ENCODE data around the gene KIAA0825. TPM values are rescaled to one million over a fixed set of nuclear protein-coding genes. Genes with fewer than 3 reads are reported as not detected.

KIAA0825 gene
- total and polyA plus RNA-seq, 2 of the 8 experiments (the other 6 are each of a cell fraction or from before 2014, with no cell fraction given) = 0.60 to 1.0 TPM

DNA sequence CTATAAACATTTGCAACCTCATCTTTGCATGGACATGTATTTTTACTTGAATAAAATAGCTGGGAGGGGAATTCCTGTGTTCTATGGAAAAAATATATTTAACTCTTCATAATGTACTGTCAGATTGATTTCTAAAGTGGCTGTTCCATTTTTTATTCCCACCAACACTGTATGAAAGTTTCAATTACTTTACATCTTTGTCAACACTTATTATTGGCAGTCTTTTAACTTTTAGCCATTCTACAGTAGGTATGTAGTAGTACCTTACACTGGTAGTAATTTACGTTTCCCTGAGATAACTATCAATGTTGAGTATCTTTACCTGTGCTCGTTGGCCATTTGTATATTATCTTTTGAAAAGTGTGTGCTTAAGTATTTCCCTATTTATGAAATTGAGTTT, 429.7 kb downstream of the KIAA0825 start:
- ChIA-PET POLR2A (ENCODE audit: partially characterized antibody) (no interaction called here), CTCF (ENCODE audit: partially characterized antibody) (no interaction called here)
- H3K27me3 ChIP-seq (replicated peaks in 1 of 4; ENCODE audit: control insufficient read depth in 3 of 4, extremely low read depth in 1 of 4, insufficient read depth in 3 of 4, low read length in 3 of 4) = no peaks in the 10 kb centered on the region
- TF ChIP-seq RNF2 (IDR thresholded peaks at IDR 0.05; ENCODE audit: borderline replicate concordance, low read depth, low read length, missing control alignments, poor library complexity, severe bottlenecking) (no peak), POLR2AphosphoS5 (IDR thresholded peaks at IDR 0.05; ENCODE audit: low read depth, low read length) (no peak), CHD1 (IDR thresholded peaks at IDR 0.05; ENCODE audit: low read depth, low read length) (no peak), TBP (IDR thresholded peaks at IDR 0.05; ENCODE audit: low read depth, low read length) (no peak), JUND (IDR thresholded peaks at IDR 0.05; ENCODE audit: low read length) (no peak), SIRT6 (IDR thresholded peaks at IDR 0.05; ENCODE audit: low read length) (no peak), NRF1 (IDR thresholded peaks at IDR 0.05; ENCODE audit: low read depth, low read length) (no peak), EGR1 (IDR thresholded peaks at IDR 0.05; ENCODE audit: borderline replicate concordance, low read depth, low read length) (no peak)

More for the DNA sequence above, 429.7 kb downstream of the KIAA0825 start:
- no peak overlapping the region for H3K23ac ChIP-seq (ENCODE audit: insufficient read length)
- no peaks in the 10 kb centered on the region for H3K9me3 ChIP-seq (ENCODE audit: insufficient read depth in 2 of 2, low read depth in 1 of 2, low read length in 1 of 2)
- H3K79me1 ChIP-seq (ENCODE audit: low read depth, low read length) = no peaks in the 10 kb centered on the region
- H2BK5ac ChIP-seq (ENCODE audit: low read depth, low read length) = no peak overlapping the region
- WGBS, 2 experiments (ENCODE audit: extremely low coverage in 1 of 2, insufficient coverage in 1 of 2, insufficient read length in 1 of 2, insufficient replicate concordance in 2 of 2, low coverage in 1 of 2, low lambda C conversion rate in 2 of 2, missing lambda C conversion rate in 1 of 2) = 88% methylated on average over 2 of the region's 2 CpGs; no CpG with 5 or more reads in 1 of the 2 experiments
- no peaks in the 10 kb centered on the region for H3K36me3 ChIP-seq (ENCODE audit: control insufficient read depth in 2 of 4, insufficient read depth in 4 of 4, low read length in 3 of 4)
- no peaks in the 10 kb centered on the region for H3K23me2 ChIP-seq (ENCODE audit: low read depth, low read length)
- H3K4me1 ChIP-seq (replicated peaks in 1 of 4; ENCODE audit: control insufficient read depth in 3 of 4, insufficient read depth in 4 of 4, low read length in 3 of 4) = peaks cover 0 to 9% (median 3%) of the 10 kb centered on the region in 4 experiments; a peak in 4 of 7 replicates
- H3K4me2 ChIP-seq (ENCODE audit: insufficient read depth in 1 of 2, low read depth in 2 of 2, low read length in 2 of 2) = no peak overlapping the region
- no peak overlapping the region for H4K91ac ChIP-seq (replicated peaks; ENCODE audit: insufficient read length, low read length)
- no peak overlapping the region for H3K4ac ChIP-seq (replicated peaks; ENCODE audit: insufficient read length, low read depth, low read length)
- no peak overlapping the region for H3K56ac ChIP-seq (replicated peaks; ENCODE audit: insufficient read length, low read depth, low read length)
- DNase-seq (ENCODE audit: low read depth in 1 of 2, low spot score in 2 of 2) = no peak
- FAIRE-seq = no peak
- no peak overlapping the region for H4K5ac ChIP-seq (ENCODE audit: insufficient read length, low read depth, low read length)
- H4K8ac ChIP-seq (ENCODE audit: extremely low read depth, insufficient read depth, low read length) = no peak overlapping the region
- no peak overlapping the region for H2BK120ac ChIP-seq (replicated peaks; ENCODE audit: low read depth, low read length)
- no peak overlapping the region for H3K14ac ChIP-seq (ENCODE audit: insufficient read length)
- no peak overlapping the region for H3K4me3 ChIP-seq (ENCODE audit: extremely low read depth in 1 of 4, insufficient read depth in 2 of 4, low read depth in 3 of 4, low read length in 4 of 4)
- no peak overlapping the region for H2AK5ac ChIP-seq (ENCODE audit: low read depth, low read length)
- H3K27ac ChIP-seq (ENCODE audit: low read depth, low read length) = no peak overlapping the region
- no peaks in the 10 kb centered on the region; a peak in 1 of 4 replicates for H3K79me2 ChIP-seq (ENCODE audit: control insufficient read depth in 1 of 2, insufficient read depth in 2 of 2, low read length in 2 of 2)
- H2BK20ac ChIP-seq (ENCODE audit: low read length) = no peak overlapping the region
- peaks cover 3 to 5% of the 10 kb centered on the region in 2 experiments for H4K20me1 ChIP-seq (replicated peaks in 1 of 2; ENCODE audit: control insufficient read depth in 1 of 2, insufficient read depth in 2 of 2, low read length in 2 of 2)
- H3K18ac ChIP-seq (ENCODE audit: extremely low read depth, low read length) = no peak overlapping the region
- H3K9ac ChIP-seq (replicated peaks in 1 of 4; ENCODE audit: extremely low read depth in 1 of 4, low read depth in 3 of 4, low read length in 3 of 4) = no peak overlapping the region
- no peak overlapping the region for H2BK15ac ChIP-seq (ENCODE audit: low read length)
- H2BK12ac ChIP-seq (ENCODE audit: low read depth, low read length) = no peak overlapping the region
- no peak overlapping the region for H2AFZ ChIP-seq (ENCODE audit: low read length)
